Fibroblast of the aortic adventitia (primary cell): ENCODE results near the gene GMPPB. TPM values are rescaled to one million over a fixed set of nuclear protein-coding genes. Genes with fewer than 3 reads are reported as not detected.

Source experiments
- DNase-seq: peaks from one replicate; pipeline ENCODE4 v3.0.0-alpha.2; 2010; ENCODE audit warnings: low read depth
- H3K4me3 ChIP-seq: 2 replicates; pipeline ENCODE4 v1.5.1; 2011; ENCODE audit warnings: low read depth, mild to moderate bottlenecking, control low read depth, low read length, moderate library complexity
- total RNA-seq: library from RNA; depleted of rRNA; stranded (reverse); fragments of >200 nt; gene quantifications from 2 replicates; pipeline ENCODE4 v1.2.3, GENCODE V29; 2012; ENCODE audit warnings: low replicate concordance
- TF ChIP-seq, protein P1 (sequence below): IDR thresholded peaks from 2 replicates; pipeline ENCODE4 v1.5.1; 2011; ENCODE audit warnings: mild to moderate bottlenecking, low read length, control low read depth, inconsistent platforms; ENCODE audit not compliant: insufficient read depth

The GMPPB gene
- total RNA-seq, 1 donor = 31.0 TPM

DNA sequence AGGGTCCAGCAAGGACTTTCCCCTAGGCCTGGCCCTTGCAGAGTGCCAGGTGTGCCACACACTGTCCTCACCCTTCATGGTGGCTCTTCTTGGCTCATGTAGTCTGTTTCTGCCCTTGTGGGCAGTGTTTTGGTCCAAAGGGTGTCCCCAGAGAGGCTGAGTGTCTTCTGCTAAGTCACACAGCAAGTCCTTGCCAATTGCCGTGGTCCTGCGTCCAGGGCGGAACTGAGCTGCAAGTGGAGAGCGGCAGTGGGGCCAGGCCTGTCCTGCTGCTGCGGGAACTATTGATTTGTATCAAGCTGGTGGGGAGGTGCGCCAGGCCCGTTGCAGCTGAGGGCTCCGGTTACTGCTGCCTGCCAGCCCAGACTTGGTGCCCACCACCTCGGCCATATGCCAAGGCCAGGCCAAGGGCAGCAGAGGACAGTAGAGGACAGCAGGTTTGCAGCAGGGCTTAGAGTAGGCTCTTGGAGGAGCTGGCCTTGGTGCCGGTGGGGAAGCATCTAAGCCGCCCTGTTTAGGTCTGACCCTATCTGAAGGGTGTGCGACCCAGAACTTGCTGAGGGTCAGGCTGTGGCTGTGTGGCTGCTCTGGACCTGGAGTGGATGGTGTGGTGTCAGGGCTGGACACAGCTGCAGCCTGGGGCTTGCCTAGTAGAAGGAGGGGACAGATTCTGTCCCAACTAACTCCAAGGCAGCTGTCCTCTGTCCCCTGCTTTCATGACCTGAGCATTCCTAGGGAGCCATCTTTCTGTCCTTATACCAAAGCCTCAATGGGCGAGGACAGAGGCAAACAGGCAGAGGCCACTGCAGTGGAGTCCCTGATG is 8.8 kb downstream of the GMPPB start:
- DNase-seq = no peak
- TF ChIP-seq, protein P1, sequence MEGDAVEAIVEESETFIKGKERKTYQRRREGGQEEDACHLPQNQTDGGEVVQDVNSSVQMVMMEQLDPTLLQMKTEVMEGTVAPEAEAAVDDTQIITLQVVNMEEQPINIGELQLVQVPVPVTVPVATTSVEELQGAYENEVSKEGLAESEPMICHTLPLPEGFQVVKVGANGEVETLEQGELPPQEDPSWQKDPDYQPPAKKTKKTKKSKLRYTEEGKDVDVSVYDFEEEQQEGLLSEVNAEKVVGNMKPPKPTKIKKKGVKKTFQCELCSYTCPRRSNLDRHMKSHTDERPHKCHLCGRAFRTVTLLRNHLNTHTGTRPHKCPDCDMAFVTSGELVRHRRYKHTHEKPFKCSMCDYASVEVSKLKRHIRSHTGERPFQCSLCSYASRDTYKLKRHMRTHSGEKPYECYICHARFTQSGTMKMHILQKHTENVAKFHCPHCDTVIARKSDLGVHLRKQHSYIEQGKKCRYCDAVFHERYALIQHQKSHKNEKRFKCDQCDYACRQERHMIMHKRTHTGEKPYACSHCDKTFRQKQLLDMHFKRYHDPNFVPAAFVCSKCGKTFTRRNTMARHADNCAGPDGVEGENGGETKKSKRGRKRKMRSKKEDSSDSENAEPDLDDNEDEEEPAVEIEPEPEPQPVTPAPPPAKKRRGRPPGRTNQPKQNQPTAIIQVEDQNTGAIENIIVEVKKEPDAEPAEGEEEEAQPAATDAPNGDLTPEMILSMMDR = no peak
- H3K4me3 ChIP-seq = no peak overlapping the region

GRCh38 chr3:49713336-49714105 is 10.2 kb downstream of the GMPPB start:
- TF ChIP-seq, protein P1 = no peak
- no peak overlapping the region for H3K4me3 ChIP-seq
- no peak for DNase-seq

DNA sequence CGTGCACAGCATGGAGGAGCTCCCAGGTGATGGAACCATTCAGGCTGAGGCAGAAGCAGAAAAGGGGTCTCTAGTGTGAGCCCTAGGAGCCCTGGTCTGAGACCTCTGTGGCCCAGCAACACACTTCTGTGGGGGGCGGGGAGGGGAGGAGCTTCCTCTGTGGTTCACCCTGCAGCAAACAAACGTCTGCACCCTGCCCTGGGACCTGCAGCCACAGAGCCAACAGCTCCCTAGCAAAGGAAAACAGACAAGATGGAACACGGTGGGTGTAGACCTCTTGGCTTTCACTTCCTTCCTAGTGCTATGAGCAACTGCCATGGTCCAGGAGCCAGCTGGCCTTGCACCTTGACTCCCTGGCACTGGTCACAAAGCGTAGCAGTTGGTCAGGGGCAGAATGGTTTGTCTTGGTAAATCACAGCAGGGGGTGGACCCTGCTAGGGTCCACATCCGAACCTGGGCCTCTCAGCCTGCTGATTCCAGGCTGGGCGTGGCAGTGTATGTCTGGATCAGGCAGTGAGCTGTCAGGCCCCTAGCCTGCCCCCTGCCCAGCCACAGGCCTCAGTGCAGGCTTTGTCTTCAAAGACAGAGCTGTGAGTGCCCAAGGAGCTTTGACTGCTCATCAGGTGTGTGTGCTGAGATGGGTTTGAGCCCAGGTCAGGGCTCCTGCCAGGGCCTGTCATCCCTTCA is 11.0 kb downstream of the GMPPB start:
- TF ChIP-seq, protein P1 = no peak
- H3K4me3 ChIP-seq = no peak overlapping the region
- DNase-seq = no peak

DNA sequence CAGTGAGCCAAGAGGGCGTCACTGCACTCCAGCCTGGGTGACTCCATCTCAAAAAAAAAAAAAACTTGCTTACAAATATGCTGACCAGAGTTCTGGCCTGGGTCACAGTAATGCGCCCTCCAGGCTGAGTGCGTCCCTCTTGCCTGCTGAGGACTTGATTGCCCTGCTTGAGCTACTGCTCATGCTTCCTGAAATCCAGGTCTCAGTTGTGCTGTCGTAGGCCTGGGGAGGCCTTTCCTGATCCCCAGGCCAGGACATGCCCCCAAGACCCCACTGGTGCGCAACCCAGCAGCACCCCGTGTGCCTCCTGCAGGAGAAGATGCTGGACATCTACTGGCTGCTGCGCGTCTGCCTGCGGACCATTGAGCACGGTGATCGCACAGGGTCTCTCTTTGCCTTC is 11.6 kb downstream of the GMPPB start:
- TF ChIP-seq, protein P1 = no peak
- no peak for DNase-seq
- H3K4me3 ChIP-seq = no peak overlapping the region

GRCh38 chr3:49711489-49711888 is 12.3 kb downstream of the GMPPB start:
- no peak overlapping the region for H3K4me3 ChIP-seq
- TF ChIP-seq, protein P1 = no peak
- DNase-seq = no peak

- no peak overlapping the region for H3K4me3 ChIP-seq
- TF ChIP-seq, protein P1 = no peak
- DNase-seq = no peak
Observed at GRCh38 chr3:49709852-49710251, 13.9 kb downstream of the GMPPB start.
